HCEC 1CT (cell line): ENCODE data around the gene LDLRAD4.

Source experiments
- DNase-seq: peaks from one replicate; pipeline ENCODE4 v3.0.0-alpha.2; 2017

The LDLRAD4 gene

GRCh38 chr18:13218368-13218991 lies at the start of gene LDLRAD4:
Gene LDLRAD4, plus strand, starts transcription at chr18:13218760.
- no peak for DNase-seq

DNA sequence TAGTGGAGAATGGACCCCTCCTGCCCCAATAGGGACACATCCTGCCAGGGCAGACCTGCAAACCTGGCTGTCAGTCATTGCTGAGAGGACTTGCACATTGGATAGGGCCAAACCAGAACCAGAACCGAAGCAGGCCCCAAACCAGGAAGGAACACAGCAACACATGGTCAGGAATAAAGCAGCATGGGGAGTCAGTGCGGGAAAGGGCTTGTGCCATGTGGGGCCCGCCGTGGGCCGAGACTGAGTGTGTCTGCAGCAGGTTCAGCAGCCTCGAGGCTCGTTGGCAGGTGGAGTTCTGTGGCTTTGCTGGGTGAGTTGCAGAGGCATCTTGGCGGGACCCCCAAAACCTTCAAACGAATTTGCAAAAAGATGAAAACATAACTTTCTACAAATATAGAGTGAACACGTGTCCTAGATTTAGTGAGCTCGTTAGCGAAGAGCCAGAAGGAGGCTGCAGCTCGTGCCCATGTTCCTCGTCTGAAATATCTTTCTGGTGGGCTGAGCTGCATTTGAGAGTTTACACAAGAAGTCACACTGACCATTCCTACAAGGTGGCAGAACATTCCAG lies 44.9 kb upstream of the LDLRAD4 start:
- no peak for DNase-seq

- DNase-seq: no peak
Measured at GRCh38 chr18:13175266-13175665, 43.3 kb upstream of the LDLRAD4 start.

- no peak for DNase-seq
Measured at GRCh38 chr18:13175754-13176210, 42.8 kb upstream of the LDLRAD4 start.

DNA sequence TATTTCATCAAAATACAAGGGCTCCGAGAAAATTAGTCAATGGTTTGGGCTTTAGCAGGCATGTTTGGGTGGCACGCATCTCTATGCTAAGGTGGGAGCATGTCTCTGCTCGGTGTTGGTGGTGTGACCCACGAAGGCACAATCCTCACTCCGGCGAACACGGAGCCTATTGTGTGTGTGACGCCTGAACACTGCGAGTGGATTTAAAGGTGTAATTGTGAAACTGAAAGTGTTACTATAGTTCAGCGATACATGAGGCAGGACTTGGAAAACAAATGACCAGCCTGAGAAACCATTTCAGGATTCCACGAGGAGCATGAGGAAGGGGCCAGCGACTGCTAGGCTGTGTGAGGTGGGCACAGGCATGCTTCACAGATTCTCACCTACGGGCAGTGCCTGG lies 41.7 kb upstream of the LDLRAD4 start:
- no peak for DNase-seq

DNA sequence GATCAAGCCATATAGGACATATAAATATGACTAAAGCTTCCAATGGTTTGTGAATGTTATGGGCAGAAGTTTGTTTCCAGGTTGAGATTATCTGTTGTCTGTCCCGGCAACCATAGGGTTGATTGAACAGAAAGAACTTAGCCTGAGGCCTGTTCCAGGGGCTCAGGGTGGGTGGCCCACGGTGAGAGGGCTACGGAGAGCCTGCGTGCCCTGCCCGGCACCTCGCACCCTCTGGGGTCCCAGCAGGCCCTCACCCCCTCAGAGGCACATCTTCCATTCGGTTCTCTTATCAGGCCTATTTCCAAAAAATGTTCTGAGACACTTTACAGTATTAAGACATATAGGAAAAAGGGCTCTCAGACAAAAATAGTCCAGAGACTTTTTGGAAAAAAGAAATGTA lies 40.4 kb upstream of the LDLRAD4 start:
- no peak for DNase-seq

- DNase-seq: no peak
Measured at GRCh38 chr18:13178976-13179375, 39.6 kb upstream of the LDLRAD4 start.

- no peak for DNase-seq
Measured at GRCh38 chr18:13179566-13180113, 38.9 kb upstream of the LDLRAD4 start.

DNA sequence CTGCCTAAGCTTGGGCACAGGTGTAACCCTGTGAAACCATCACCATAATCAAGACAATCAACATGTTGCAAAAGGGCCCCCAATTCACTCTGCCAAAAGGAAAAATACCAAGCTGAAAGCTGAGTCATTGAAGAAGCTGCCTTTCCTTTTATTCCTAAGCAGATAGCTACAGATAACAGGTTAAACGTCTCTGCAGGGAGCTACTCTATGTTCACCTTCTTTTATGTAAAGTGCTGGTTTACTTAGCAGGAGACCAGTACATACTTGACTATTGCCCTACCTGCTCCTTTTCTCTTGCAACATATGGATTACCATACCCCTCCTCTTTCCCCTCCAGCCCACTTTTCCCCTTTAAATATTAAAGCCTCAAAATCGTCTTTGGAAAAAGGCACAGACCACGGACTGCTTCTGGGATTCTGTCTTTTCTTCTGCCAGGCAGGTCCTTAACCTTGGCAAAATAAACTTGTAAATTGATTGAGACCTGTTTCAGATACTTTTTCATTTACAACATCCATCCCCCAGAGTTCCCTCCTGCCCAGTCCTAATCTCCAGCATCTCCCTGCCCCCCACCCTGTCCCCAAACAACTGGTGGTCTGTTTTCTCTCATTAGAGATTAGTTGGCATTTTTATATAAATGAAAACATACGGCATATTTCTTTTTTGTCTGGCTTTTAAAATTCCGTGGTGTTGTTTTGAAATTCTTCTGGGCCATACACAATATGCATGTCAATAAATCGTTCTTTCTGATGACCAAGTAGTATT lies 37.8 kb upstream of the LDLRAD4 start:
- DNase-seq: no peak

- no peak for DNase-seq
Measured at GRCh38 chr18:13181765-13182164, 36.8 kb upstream of the LDLRAD4 start.

- DNase-seq: no peak
Measured at GRCh38 chr18:13183359-13183758, 35.2 kb upstream of the LDLRAD4 start.

- no peak for DNase-seq
Measured at GRCh38 chr18:13183790-13184189, 34.8 kb upstream of the LDLRAD4 start.

DNA sequence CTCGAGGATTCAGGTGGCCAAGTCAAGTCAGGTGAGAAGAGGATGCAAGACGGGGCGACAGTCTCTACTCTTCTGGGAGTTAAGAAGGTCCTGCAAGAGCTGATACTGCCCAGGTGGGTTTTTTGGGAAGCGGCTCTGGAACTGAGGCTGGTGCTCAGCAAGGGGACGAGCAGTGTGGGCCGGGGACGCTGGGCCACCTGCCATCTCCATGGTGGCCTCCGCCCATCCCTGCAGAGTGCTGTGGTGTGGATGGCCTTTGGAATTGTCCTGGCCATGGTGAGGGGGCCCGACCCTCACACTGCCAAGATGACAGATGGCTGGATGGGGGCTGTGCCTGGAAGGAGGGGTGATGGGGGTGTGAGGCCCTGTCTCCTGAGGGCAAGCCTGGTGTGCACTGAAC lies 34.2 kb upstream of the LDLRAD4 start:
- DNase-seq: no peak

- no peak for DNase-seq
Measured at GRCh38 chr18:13185675-13186198, 32.8 kb upstream of the LDLRAD4 start.

- DNase-seq: no peak
Measured at GRCh38 chr18:13186687-13187086, 31.9 kb upstream of the LDLRAD4 start.

- no peak for DNase-seq
Measured at GRCh38 chr18:13187498-13187897, 31.1 kb upstream of the LDLRAD4 start.

DNA sequence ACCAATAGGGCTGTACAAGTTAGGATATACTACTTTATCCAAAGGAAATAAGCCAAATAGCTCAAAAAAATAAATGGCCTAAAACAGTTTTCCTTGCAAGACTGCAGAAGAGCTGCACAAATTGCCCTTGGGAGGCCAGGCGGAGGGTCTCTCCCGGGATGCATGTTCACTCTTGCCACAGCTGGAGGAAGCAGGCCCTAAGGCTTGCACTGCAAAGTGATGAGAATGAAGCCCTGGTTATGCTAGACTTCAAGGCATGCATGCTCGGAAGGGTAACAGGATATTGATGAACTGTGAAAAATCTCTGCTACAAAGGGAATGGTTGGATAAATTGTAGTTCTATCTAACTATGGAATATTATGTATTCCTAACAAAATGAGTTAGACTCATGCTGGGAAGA lies 27.5 kb upstream of the LDLRAD4 start:
- DNase-seq: no peak

GRCh38 chr18:13191779-13192178 lies 26.8 kb upstream of the LDLRAD4 start:
- no peak for DNase-seq

GRCh38 chr18:13192970-13193369 lies 25.6 kb upstream of the LDLRAD4 start:
- DNase-seq: no peak

DNA sequence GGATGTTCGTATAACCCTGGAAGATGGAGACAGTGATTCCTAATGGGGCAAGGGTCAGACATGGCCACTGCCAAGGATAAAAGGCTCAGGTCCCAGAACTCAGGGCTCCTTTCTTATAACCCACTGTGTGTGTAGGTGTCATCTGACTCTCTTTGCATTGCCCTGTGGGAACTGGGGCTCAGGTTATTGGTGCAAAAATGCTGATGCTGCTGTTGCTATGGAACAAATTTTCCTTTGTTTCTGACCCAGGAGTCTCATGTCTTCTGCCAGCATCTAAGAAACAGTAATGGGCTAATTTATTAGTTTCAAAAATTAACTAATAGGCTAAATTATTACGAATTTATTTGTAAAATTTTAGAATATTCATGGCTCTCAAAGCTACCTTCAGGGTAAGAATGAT lies 24.3 kb upstream of the LDLRAD4 start:
- no peak for DNase-seq

GRCh38 chr18:13198701-13199100 lies 19.9 kb upstream of the LDLRAD4 start:
- DNase-seq: no peak

GRCh38 chr18:13199169-13199568 lies 19.4 kb upstream of the LDLRAD4 start:
- no peak for DNase-seq

DNA sequence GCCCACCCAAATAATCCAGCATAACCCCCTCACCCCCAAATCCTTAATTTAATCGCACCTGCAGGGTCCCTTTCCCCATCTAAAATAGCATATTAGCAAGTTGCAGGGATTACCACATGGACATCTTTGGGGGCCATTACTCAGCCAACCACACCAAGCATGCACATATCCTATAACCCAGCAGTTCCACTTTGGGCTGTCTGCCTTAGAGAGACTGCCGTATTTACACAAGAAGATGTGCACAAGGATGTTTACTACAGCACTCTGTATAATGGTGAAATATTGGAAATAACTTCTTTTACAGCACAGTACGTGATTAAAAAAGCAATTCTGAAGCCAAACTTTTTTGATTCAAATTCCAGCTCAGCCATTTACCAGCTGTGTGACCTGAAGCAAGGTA lies 17.3 kb upstream of the LDLRAD4 start:
- no peak for DNase-seq

DNA sequence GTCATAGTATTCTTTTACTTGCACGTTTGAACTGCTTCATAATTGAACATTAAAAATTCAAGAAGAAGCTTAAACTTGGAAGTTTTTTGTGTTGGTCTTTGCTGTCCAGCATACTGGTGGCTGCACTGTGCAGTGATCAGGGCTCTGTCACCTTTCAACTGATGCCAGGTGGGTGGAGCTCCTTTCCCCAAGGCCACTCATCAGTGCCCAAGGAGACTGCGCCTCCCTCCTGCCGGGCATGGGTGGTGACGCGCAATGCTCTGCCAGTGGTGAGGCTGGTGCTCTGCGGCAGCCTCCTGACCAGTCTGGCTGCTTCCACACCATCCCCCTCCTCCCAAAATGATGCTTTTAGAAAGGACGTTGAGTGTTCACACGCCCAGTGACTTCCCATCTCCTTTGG lies 16.0 kb upstream of the LDLRAD4 start:
- no peak for DNase-seq
